Measurements from ENCODE around the gene GEMIN4.
A peak's percentile ranks its signal among the peaks of the same experiment; 100 is the strongest.

GEMIN4 gene

GRCh38 chr17:696369-696768, 55.7 kb downstream of the GEMIN4 start:
- H3K4me1 Mint-ChIP-seq: peaks cover 14% of the 10 kb centered on the region
- H3K9me3 Mint-ChIP-seq: no peaks in the 10 kb centered on the region
- peaks cover 27% of the 10 kb centered on the region for H3K36me3 Mint-ChIP-seq (ENCODE audit: low read depth)
- no peak overlapping the region for H3K4me3 Mint-ChIP-seq
- no peak for DNase-seq
- no peak for TF ChIP-seq CTCF (IDR thresholded peaks at IDR 0.05)
- H3K27me3 Mint-ChIP-seq (ENCODE audit: low read depth, poor library complexity): no peaks in the 10 kb centered on the region
- H3K27ac Mint-ChIP-seq: peak overlapping the region; percentile 90
